ENCODE results near the gene GFER.
"Not testable (repeated sequence)": the region's sequence is repeated elsewhere in the genome, so short reads cannot be mapped to it uniquely, and the experiment has no call there.

The GFER gene

DNA sequence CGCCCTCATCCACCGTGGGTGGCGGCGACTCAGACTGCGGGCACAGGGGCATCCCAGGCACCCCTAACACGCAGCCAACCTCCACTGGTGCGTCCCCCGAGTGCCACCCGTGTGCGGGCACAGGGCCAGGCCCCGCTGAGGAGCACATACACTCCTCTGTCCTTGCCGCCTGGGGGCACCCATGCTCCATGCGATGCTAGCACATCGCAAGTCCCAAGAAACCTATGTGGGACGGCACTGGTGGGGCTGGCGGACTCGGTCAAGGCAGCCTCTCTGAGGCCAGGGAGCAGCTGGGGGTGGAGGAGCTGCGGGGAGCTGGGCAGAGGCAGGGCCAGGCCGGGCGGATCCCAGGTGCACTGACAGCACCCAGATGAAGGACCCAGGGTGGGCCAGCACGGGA lies 21.7 kb downstream of the GFER start:
- DNase-seq (ENCODE audit: low read depth in 2 of 2): no peak

DNA sequence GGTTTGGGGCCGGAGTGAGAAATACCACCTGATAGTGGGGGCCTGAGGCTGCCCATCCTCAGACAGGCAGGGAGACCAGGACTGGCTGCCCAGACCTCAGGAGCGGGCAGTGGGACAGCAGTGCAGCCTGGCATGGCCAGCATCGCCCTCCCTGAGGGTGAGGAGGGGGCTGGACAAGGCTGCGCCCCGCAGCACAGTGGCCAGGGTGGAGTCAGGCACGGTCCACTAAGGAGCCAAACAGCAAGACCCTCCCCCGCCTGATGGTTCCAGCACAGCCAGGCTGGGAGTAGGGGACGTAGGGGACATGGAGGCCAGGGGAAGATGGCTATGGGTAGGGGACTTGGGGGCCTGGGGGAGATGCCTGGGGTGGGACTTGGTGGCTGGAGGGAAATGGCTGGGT lies 22.3 kb downstream of the GFER start:
- DNase-seq (ENCODE audit: low read depth in 2 of 2): no peak

DNA sequence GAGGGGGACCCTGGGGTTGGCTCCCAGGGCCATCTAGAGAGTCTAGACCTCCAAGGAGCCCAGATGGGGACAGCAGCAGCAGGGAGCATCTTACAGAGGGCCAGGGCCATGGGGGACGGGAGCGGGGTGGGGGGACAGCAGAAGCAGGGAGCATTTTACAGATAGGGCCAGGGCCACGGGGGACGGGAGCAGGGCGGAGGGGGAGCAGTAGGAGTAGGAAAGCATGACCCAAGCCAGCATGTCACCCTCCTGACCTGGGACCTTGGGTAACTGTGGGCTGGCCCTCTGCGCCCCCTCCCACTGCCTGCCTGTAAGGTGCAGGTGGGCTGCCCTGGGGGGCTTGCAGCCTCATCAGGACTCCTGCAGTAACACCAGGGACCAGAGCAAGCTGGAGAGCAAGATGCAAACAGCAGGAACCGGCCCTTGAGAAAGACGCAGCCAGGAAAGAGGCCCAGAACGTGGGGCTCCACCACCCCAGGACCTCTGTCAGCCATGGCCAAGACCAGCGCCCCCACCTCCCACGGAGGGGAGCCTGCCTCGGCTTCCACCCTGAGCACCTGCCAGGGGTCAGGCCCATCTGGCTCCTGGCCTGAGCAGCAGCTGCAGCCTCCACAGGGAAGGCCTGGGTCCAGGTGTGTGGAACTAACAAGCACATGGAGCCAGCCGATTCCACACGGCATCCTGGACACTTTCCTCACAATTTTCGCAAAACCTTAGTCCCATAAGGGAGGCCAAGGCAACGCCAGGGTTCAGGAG lies 23.3 kb downstream of the GFER start:
- DNase-seq (ENCODE audit: low read depth in 2 of 2): no peak

DNA sequence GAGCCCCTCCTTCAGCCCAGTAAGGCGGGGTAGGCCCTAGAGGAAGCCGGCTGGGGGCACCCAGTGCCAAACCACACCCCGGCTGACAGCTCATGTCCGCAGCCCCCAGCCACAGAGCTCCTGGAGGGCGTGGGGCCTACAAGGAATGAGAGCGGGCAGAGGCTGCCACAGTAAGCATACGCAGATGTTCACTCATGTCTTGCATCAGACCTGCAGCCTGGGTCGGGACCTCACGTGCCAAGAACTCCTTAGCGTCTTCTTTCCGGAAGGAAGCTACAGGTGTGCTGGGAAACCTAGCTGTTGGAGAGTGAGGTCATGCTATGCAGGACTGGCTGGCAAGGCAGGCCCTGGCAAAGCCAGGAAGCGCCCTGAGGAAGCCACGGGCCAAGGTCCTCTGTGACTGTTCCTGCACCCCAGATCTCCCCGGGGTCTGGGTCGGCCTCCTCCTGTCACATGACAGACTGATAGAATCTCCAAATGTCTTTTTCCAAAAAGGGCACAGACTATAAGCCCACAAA lies 24.1 kb downstream of the GFER start:
- DNase-seq (ENCODE audit: low read depth in 2 of 2): no peak

DNA sequence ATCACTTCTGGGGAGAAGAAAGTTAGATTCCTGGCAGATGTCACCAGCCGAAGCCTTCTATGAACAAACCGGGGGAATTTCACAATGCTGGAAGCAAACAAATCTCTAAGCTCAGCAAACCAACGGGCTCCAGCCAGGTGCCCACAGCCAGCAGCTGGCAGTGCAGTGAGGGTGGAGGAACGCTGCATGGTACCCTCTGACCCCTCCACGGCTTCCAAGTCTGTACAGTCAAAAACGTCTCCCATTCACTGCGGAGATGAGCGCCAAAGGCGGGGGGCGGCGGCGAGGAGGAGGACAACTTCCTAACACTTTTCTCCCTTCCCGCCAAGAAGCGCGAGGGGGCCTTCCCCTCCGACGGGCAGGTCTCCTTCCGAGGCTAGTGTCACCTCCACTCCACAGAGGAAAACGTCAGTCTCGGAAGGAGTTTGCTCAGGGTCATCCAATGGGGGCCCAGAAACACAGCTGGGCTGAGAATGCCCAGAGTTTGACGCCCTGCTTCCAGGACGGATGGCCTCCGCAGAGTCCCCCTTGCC lies 24.7 kb downstream of the GFER start:
- DNase-seq (ENCODE audit: low read depth in 2 of 2): no peak

DNA sequence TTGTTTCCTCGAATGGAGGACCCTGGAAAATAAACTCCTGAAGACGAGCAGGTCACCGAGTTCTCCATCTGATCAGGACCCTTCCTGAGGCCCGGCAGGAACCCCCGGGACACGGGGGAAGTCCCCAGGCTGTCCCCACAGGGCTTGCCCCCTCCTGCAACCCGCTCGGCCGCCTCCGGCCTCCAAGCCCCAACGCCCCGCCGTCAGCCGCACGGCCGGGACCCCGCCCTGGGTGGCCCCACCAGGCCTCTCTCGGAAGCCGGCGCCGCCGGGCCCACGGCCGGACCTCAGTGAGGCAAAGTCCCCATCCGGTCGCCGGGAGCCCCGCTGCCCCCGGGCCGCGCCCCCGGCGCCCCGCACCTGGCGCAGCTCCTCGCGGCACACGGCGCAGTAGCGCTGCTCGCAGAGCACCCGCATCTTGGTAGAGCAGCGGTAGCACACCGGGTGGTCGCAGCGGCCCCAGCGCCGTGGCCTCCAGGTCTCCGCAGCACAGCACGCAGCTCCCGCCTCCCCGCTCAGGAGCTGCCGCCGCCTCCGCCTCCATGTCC lies 25.2 kb downstream of the GFER start:
- DNase-seq (ENCODE audit: low read depth in 2 of 2): no peak

DNA sequence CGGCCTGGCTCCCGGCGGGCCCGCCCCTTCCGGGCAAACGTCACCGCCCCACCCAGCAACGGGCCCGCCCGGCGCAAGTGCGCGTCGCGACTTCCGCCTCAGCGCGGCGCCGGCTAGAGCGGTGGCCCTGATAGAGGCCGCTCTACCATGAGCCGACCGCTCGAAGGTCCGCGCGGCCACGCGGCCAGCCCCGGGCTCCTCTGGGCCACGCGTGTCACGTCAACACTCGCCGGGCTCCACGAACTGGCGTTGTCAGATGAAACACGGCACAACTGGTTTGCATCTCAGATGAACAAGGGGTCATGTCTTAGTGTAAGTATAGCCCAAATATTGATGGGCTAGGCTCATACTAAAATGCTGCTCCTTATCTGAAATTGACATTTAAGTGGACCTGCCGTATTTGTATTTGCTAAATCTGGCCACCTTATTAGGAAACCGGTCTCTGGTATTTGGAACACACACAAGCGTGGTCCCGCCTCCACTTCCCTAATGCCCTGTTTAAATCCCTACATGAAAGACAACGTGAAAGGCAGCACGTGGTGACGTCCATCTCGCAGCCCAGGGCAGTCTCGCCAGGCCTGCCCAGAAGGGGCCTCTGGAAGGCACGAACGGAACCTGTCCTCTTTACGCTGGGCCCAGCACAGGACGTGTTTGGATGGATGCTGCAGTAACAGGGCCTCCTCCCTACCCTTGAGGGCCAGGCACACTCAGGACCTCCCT lies 26.0 kb downstream of the GFER start, which contains the start of gene ZNF598:
ZNF598 (minus strand) TSS at position 31 of the 720 bp plus-strand sequence.
- DNase-seq (ENCODE audit: low read depth in 2 of 2): peak; percentile 66 to 68

DNA sequence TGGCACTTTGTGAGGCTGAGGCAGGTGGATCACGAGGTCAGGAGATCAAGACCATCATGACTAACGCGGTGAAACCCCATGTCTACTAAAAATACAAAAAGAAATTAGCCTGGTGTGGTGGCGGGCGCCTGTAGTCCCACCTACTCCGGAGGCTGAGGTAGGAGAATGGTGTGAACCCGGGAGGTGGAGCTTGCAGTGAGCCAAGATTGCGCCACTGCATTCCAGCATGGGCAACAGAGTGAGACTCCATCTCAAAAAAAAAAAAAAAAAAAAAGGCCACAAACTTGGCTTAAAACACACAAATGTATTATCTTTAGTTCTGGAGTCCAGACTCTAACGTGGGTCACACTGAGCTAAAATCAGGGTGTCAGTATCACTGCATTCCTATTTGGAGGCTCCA lies 27.7 kb downstream of the GFER start:
- DNase-seq (ENCODE audit: low read depth in 2 of 2): not testable (repeated sequence)

DNA sequence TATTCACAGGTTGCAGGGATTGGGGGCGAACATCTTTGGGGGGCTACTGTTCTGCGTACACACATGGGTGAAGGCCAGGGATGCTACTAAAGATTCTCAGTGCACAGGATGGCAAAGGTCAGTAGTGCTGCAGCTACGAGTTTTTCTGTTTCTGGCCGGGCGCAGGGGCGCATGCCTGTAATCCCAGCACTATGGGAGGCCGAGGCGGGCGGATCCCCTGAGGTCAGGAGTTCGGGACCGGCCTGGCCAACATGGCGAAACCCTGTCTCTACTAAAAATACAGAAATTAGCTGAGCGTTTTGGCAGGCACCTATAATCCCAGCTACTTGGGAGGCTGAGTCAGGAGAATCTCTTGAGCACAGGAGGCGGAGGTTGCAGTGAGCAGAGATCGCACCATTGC lies 29.5 kb downstream of the GFER start:
- no peak for DNase-seq (ENCODE audit: low read depth in 2 of 2)

DNA sequence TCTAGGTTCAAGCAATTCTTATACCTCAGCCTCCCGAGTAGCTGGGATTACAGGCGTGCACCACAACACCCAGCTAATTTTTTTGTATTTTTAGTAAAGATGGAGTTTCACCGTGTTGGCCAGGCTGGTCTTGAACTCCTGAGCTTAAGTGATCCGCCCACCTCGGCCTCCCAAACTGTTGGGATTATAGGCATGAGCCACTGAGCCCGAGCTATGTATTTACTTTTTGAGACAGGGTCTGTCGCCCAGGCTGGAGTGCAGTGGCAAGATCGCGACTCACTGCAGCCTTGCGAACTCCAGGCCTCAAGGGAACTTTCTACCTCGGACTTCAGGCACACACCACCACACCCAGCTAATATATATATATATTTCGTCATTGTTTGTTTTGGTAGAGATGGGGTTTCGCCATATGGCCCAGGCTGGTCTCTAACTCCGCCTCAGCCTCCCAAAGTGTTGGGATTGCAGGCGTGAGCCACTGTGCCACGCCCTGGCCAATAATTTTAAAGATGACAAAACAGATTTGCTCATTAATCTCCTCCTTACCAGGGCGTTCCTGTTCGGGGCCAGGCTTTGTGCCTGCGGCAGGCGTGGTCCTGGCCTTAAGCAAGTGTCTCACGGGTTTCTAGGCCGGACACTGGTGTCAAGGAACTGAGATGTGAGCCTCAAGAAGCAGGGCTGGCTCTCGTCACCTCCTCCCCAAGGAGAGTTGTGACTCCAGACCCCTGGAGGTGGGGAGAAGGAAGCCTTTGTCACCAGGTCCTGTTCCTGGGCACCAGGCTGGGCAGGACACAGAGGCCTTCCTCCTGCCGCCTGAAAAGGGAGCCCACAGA lies 31.3 kb downstream of the GFER start:
- DNase-seq (ENCODE audit: low read depth in 2 of 2): no peak

DNA sequence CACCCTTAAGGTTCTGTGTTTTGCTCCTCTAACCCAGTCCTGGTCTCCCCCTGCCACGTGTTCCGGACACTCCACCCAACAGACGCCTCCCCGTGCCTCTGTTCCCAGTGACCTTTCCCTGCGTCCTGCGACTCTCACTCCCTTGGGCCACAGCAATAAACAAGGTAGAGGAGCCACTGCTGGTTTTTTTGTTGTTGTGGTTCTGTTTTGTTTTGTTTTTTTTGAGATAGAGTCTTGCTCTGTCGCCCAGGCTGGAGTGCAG lies 31.9 kb downstream of the GFER start:
- no peak for DNase-seq (ENCODE audit: low read depth in 2 of 2)

DNA sequence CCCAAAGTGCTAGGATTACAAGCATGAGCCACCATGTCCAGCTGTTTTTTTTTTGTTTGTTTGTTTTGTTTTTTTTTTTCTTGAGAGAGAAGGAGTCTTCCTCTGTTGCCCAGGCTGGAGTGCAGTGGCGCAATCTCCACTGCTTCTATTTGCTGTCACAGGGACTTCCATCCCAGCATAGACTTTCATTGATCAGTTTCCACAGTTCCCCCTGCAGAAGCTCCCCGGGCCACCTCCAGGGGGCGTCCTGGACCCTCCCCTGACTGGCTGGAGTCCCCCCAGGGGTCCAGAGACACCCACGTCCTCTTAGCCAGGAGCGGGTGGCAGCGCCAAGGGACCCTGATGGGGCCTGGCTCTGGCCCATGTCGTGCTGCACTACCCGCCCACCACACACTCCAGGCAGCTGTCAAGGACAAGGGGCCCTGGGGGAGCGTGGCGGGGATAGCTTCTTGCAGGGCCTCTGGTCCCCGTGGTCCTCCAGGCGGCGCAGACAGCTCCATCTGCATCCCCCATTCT lies 32.5 kb downstream of the GFER start:
- DNase-seq (ENCODE audit: low read depth in 2 of 2): no peak

DNA sequence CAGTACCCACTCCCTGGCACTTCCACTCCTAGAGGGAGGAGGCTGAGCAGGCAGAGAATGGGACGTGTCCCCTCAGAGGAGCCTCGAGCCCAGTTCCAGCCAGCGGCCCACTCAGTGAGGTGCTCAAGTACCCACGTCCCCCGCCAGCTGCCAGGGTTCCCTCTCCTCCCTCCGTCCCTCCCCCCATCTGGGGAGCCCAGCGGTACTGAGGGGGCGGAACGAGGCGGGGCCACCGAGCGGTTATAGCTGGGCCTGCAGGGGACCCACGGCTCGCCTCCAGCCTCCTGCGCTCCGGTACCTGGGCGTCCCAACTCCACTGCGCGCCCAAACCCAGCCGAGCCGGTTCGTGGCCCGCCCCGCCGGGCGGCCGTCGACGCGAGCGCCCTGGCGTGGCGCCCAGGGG lies 35.5 kb downstream of the GFER start, which contains the start of gene NPW:
NPW (plus strand) TSS at position 268 of the 403 bp plus-strand sequence.
- no peak for DNase-seq (ENCODE audit: low read depth in 2 of 2)

DNA sequence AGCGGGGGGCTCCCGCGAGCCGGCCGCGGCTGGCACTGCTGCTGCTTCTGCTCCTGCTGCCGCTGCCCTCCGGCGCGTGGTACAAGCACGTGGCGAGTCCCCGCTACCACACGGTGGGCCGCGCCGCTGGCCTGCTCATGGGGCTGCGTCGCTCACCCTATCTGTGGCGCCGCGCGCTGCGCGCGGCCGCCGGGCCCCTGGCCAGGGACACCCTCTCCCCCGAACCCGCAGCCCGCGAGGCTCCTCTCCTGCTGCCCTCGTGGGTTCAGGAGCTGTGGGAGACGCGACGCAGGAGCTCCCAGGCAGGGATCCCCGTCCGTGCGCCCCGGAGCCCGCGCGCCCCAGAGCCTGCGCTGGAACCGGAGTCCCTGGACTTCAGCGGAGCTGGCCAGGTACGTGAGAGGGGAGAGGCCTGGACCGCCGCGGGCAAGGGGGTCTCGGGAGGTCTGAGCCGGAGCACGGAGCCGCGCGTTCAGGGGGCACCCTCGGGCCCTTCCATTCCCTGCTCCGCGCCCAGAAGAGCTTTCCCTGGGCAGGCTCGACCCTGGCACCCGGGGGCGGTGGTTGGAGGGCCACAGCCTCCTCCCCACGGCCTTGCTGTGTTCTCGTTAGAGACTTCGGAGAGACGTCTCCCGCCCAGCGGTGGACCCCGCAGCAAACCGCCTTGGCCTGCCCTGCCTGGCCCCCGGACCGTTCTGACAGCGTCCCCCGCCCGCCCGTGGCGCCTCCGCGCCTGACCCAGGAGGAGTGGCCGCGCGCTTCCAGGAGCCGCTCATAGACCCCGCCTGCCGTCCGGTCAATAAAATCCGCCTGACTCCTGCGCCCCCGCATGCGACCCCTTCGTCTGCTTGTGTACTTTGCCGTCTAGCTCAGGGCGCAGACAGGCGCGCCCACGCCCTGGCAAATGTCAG lies 36.2 kb downstream of the GFER start:
- DNase-seq (ENCODE audit: low read depth in 2 of 2): no peak

DNA sequence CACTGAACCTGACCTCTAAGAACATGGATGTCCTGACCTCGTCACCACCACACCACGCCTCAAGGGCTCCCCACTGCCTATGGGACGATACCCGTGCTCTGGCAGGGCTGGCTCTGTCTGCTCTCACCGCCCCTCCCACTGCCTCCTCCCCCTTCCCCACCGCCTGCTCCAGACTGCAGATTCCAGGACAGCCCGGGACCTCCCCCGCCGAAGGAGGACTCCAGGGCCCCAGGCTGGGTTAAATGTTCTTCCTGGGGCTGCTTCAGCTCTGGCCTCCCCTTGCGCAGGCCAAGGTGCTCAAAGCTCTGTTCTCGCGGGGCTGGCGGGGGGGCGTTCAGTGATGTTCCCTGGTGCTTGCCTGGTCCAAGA lies 38.7 kb downstream of the GFER start:
- no peak for DNase-seq (ENCODE audit: low read depth in 2 of 2)

DNA sequence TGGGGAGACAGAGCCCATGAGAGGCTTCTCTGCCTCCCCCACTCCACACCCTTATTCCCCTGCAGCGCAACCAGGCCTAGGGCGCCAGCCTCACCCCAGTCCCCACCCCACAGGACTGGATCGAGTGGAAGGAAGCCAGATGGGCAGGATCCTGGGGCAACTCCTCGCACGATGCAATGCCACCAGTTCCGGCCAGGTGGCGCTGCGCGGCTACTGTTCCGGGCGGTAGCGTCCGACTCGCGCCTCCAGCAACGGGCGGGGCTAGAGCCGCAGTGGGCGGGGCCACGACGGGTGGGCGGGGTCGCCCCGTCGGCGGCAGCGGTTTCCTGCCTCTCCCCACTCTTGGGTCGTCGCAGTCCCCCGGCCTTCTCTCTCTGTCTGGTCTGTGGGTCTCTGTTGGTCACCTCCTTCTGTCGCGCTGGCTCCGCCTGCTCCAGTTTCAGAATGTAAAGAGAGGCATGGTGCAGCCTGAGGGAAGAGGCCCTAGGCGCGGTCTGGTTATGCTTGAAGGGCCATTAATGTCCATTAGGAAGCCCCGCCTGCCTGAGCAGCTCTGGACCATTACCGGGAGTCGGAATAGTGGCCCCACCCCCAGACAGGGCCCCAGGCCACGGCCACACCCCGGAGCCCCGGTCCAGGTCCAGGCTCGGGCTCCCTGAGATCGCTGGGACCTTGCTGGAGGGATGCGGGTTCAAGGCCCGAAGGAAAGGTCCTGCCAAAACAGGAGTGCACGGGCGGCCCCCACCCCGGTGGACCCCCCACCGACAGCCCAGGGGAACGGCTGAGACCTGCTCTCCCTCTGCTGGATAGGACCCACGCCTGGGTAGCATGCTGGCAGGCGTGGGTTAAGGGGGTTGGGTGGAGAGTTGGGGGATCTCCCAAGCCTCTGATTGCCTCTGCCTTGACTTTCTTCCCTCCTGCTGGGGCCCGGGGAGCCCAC lies 39.4 kb downstream of the GFER start:
- DNase-seq (ENCODE audit: low read depth in 2 of 2): no peak

DNA sequence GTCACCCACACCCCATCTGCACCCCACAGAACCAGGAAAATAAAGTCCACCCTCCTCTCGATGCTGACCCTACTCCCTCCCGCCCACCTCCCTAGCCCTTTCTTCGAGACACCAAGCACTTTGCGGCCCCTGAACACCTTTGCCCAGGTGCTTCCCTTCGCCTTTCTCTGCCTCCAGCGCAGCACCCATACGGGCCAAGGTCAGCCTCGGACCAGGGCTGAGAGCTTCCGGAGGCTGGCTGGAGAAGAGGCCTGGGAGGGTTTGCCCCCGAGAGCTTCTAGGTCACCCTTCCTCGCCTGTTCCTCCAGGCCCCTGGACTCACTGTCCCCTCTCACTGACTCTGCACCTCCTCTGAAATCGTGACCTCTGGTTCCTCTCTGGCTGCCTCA lies 40.0 kb downstream of the GFER start:
- DNase-seq (ENCODE audit: low read depth in 2 of 2): no peak

DNA sequence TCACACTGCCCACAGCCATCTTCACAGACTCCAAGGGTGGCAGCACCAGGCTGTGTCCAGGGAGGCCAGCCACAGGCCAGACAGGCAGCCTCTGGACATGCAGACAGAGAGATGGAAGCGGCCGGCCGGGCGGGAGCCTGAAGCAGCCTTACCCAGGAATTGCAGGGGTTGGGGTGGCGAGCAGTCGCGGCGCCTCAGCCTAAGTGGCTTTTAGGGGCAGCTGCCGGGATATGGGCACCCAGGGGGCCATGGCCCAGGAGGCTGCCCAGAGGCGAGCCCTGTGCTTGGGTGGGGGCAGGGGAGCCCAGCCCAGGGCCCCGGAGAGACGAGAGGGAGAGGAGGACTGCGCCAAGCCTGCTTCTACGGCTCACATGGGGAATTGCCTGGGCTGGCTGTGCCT lies 41.3 kb downstream of the GFER start:
- no peak for DNase-seq (ENCODE audit: low read depth in 2 of 2)

DNA sequence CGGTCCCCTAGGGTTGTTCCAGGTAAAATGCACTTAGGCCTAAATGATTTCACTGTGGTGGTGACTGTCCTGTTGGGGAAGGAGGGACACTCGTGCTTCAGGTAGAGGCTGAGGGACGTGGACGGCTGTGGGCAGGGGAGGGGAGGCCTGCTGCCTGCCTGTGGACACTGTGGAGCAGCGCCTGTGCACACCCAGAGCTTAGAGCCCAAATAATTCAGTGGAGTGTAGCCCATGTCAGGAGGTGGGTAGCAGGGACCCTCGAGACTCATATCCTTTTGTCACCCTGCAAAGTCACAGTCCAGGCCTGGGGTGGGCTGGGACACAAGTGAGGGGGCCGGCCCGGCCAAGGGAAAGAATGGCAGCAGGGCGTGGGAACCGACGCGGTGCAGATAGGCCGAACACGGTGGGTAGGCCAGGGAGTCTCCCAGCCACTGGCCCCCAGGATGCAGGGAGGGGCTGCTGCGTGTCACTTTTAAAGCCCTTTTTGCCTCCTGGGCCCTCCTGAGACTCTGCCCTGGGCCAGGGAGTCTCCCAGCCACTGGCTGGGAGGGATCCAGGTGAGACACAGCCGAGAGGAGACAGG lies 42.0 kb downstream of the GFER start:
- DNase-seq (ENCODE audit: low read depth in 2 of 2): no peak

Data from fibroblast of skin of left biceps (primary cell).